ENCODE results near the gene AOPEP.
"Not testable (repeated sequence)": the region's sequence is repeated elsewhere in the genome, so short reads cannot be mapped to it uniquely, and the experiment has no call there.

Gene AOPEP

DNA sequence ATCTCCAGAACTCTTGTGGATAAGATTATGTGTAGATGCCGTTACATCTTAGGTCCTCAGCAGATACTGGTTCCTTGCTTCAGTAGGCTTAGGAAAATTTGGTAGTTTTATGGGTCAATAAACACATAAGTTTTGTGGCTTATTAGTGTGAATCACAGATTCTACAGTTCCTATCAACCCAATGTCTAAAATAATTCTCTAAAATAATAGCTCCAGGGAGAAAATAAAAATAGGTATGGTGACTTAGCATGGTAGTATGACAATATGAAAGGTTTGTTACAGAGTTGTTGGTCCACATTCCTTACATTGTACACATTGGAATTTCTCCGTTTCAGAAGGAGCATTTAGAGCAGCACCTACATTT is 91.7 kb downstream of the AOPEP start:
- DNase-seq (ENCODE audit: low spot score), result no peak

GRCh38 chr9:94819161-94819687 is 92.7 kb downstream of the AOPEP start:
- no peak for DNase-seq (ENCODE audit: low spot score)

- no peak for DNase-seq (ENCODE audit: low spot score)
Observed at GRCh38 chr9:94821098-94821887, 94.8 kb downstream of the AOPEP start.

- no peak for DNase-seq (ENCODE audit: low spot score)
Observed at GRCh38 chr9:94822273-94822672, 95.8 kb downstream of the AOPEP start.

GRCh38 chr9:94823710-94824109 is 97.2 kb downstream of the AOPEP start:
- DNase-seq (ENCODE audit: low spot score), result no peak

DNA sequence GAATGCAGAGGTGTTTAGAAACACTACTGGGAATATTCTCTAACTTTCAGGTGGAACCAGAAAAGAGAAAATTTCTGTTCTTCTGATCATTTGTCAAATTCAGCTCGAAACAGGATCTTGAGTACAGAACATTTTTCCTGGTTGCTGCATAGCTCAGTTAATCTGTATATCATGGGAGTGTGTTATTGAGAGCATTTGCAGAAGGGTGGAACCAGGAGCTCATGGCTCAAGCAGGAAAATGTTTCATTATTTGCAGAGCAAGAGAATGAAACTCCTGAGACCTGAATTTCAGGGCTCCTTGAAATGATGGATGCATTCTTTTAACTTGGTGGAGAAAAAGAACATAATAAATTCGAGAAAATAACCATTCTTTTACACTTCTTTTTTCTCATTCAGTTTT is 97.9 kb downstream of the AOPEP start:
- DNase-seq (ENCODE audit: low spot score), result no peak

GRCh38 chr9:94824913-94825610 is 98.6 kb downstream of the AOPEP start:
- DNase-seq (ENCODE audit: low spot score), result no peak

GRCh38 chr9:94825611-94825958 is 99.1 kb downstream of the AOPEP start:
- no peak for DNase-seq (ENCODE audit: low spot score)

GRCh38 chr9:94826044-94826443 is 99.5 kb downstream of the AOPEP start:
- no peak for DNase-seq (ENCODE audit: low spot score)

DNA sequence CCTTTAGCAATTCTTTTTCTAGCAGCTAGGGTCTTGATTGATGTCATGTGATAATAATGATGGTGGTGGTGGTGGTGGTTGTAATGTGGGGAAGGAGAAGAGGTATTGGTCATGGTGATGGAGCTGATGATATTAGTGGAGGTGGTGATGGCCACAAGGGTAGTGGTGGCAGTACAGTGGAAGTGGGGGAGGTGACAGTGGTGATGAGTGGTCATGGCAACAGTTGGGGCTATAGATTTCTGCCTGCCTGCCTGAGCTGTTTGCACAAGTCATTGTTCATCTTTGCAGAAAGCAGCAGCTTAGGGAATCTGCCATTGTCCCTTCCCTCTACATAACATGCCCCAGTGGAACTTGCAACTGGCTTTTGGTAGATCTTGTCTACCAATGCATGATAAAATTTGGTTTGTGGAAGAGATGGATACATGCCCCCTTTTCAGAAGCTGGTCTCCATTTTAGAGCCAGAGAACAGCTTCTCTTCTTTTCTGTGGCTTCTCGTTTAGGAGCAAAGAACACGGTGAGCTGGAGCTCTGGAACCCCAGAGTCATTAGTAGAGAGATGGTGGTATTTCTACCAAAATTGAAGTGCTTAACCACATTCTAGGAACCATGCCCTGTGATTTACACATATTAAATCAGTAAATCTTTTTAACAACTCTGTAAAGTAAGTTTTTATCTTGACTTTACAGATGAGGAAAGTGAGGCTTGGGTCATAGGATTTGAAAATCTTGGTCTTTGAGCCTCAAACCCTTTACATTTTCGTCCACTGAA is 100.3 kb downstream of the AOPEP start:
- DNase-seq (ENCODE audit: low spot score), result no peak

DNA sequence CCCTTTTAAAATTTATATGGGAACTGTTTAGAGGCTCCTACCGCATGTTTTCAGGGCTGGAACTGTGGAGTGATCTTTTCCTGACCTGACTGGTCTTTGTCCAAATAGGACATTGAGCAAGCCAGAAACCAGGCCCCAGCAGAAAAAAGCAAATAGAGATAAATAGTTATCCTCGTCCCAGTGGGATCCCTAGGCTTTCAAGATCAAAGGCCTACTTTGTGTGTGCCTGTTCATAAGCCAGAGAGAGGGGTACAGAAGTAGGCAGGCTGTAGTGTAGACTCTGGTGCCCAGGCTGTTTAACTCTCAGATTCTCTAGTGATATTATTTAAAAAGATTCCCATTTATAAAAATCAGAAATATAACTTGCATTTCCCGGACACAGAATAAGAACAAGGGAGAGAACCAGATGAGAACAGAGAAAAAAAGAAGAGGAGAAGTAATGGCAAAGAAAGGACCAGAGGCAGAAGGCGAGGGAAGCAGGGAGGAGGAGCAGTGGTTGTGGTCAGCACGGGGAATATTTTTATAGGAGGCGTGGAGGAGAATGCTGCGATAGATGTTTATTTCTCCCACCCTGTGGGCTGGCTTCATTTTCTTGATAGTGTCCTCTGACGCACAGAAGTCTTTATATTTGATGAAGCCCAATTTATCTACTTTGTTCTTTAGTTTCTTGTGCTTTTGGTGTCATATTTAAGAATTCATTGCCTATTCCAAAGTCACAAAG is 101.2 kb downstream of the AOPEP start:
- no peak for DNase-seq (ENCODE audit: low spot score)

DNA sequence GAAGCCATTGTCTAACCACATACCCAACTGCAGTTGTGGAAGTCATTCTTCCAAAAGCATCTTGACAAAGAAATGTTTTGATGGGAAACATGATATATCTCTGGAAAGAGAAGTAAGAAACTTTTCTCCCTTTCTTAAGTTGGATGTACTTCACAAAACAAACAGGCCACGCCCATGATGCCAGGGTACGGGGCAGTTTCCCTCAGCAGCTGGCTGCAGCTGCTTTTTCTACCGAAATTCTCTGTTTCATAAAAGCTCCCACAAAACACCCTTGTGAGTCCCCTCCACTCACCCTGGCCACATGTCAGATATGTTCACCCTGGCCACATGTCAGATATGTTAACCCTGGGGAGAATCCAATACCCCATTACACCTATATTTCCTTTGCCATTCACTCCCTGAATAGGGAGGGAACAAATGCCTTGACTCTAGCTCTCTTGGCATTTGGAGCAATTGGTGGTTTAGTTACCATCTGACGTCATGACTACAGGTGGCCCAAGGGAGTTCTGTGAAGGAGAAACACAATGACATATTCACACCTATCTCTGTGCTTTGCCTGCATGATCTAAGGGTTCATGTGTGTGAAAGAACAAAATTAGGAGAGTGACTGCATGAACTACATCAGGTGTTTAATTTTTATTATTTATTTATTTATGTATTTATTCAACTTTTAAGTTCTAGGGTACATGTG is 103.0 kb downstream of the AOPEP start:
- DNase-seq (ENCODE audit: low spot score), result no peak

DNA sequence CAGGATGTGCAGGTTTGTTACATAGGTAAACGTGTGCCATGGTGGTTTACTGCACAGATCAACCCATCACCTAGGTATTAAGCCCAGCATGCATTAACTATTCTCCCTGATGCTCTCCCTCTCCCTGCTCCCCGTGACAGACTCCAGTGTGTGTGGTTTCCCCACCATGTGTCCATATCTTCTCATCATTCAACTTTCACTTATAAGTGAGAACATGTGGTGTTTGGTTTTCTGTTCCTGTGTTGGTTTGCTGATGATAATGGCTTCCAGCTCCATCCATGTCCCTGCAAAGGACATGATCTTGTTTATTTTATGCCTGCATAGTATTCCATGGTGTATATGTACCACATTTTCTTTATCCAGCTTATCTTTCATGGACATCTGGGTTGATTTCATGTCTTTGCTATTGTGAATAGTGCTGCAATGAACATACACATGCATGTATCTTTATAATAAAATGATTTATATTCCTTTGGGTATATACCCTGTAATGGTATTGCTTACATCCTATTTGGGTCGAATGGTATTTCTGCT is 103.6 kb downstream of the AOPEP start:
- not testable (repeated sequence) for DNase-seq (ENCODE audit: low spot score)

GRCh38 chr9:94833802-94834201 is 107.3 kb downstream of the AOPEP start:
- DNase-seq (ENCODE audit: low spot score), result no peak

- DNase-seq (ENCODE audit: low spot score), result no peak
Observed at GRCh38 chr9:94837404-94837803, 110.9 kb downstream of the AOPEP start.

GRCh38 chr9:94839398-94839797 is 112.9 kb downstream of the AOPEP start:
- DNase-seq (ENCODE audit: low spot score), result no peak

GRCh38 chr9:94840738-94841137 is 114.2 kb downstream of the AOPEP start:
- DNase-seq (ENCODE audit: low spot score), result no peak

DNA sequence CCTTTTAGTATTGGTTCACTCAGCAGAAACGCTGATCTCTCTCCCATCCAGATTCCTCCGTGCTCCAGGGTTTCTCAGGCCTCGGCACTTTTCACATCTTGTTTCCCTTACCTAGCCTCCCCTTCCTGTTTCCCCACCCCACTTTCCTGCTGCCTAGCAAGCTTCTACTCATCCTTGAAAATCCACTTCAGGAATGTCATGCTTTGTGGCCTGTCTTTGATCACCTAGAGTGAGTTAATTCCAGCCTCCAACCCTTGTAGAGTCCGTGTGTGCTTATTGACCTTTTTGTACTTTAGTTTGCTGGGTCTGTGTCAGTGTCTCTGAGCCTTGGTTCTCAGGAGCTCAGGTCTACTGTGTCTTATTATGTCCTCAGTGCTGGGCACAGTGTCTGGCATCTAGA is 116.6 kb downstream of the AOPEP start:
- no peak for DNase-seq (ENCODE audit: low spot score)

DNA sequence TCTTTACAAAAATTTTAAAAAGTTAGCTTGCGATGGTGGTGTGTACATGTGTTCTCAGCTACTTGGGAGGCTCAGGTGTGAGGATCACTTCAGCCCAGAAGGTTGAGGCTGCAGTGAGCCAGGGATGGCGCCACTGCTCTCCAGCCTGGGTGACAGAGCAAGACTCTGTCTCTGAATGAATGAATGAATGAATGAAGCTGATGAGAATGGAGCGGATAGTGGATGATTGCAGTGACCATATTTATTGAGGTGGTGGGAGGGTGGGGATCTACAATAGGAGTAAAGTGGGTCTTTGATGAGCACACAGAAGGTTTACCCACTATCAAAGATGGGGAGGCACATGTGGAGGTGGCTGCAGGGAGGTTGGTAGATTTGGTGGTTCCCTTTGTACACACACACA is 120.2 kb downstream of the AOPEP start:
- no peak for DNase-seq (ENCODE audit: low spot score)

GRCh38 chr9:94847486-94847885 is 121.0 kb downstream of the AOPEP start:
- no peak for DNase-seq (ENCODE audit: low spot score)

- not testable (repeated sequence) for DNase-seq (ENCODE audit: low spot score)
Observed at GRCh38 chr9:94848791-94849190, 122.3 kb downstream of the AOPEP start.
